Gastroesophageal sphincter (tissue), 4 donors: Measurements from ENCODE around the gene PI4K2B. TPM values are rescaled to one million over a fixed set of nuclear protein-coding genes. Genes with fewer than 3 reads are reported as not detected.
A peak's percentile ranks its signal among the peaks of the same experiment; 100 is the strongest.

Experiments used
- ATAC-seq: fragments of 150-250 bp; one replicate; pipeline ENCODE4 v1.9.1; 2016; ENCODE audit warnings: mild to moderate bottlenecking, moderate library complexity
- H3K27ac ChIP-seq, 4 donors: fragments of 200-600 bp; sonication (generic) in 3 of 4; 1 replicate in 3 of 4; 2 replicates in 1 of 4; pipeline ENCODE4 v1.5.1; 2016 to 2019
- H3K27me3 ChIP-seq: fragments of 200-600 bp; sonication (generic); one replicate; pipeline ENCODE4 v1.5.1; 2019
- H3K36me3 ChIP-seq, 2 donors: fragments of 200-600 bp; sonication (generic); one replicate each; pipeline ENCODE4 v1.5.1; 2019; ENCODE audit warnings: control low read depth in 1 of 2
- H3K4me1 ChIP-seq, 3 donors: fragments of 200-600 bp; sonication (generic); 1 replicate in 2 of 3; 2 replicates in 1 of 3; pipeline ENCODE4 v1.5.1; 2016 to 2019; ENCODE audit warnings: control low read depth in 2 of 3
- H3K4me3 ChIP-seq, 2 donors: fragments of 200-600 bp; sonication (generic); one replicate each; pipeline ENCODE4 v1.5.1; 2019; ENCODE audit warnings: mild to moderate bottlenecking in 1 of 2, moderate library complexity in 1 of 2
- H3K9me3 ChIP-seq, 3 donors: fragments of 200-600 bp; sonication (generic); one replicate each; pipeline ENCODE4 v1.5.1; 2017 to 2019; ENCODE audit warnings: control low read depth in 2 of 3
- CTCF ChIP-seq, 4 experiments: fragments of 200-600 bp in 2 of 4; fragments of 450-650 bp in 2 of 4; sonication (generic) in 1 of 4; IDR thresholded peaks; one replicate each; pipeline ENCODE4 v1.5.1; 2017 to 2019; ENCODE audit warnings: antibody characterized with exemption in 4 of 4, mild to moderate bottlenecking in 2 of 4, moderate library complexity in 2 of 4
- EP300 ChIP-seq: sonication (generic); formaldehyde crosslinking; IDR thresholded peaks from one replicate; pipeline ENCODE4 v1.6.1; 2017; ENCODE audit warnings: antibody characterized with exemption, mild to moderate bottlenecking
- POLR2A ChIP-seq, 2 donors: fragments of 450-650 bp; IDR thresholded peaks; one replicate each; pipeline ENCODE4 v1.6.1; 2017; ENCODE audit warnings: antibody characterized with exemption in 2 of 2, mild to moderate bottlenecking in 2 of 2, moderate library complexity in 1 of 2
- POLR2AphosphoS5 ChIP-seq: sonication (generic); formaldehyde crosslinking; IDR thresholded peaks from one replicate; pipeline ENCODE4 v1.6.1; 2017; ENCODE audit warnings: antibody characterized with exemption
- WGBS, 2 donors: methylation state at CpG; one replicate each; pipeline ENCODE4 v1.1.5; 2018; ENCODE audit warnings: low coverage in 1 of 2; 5-methylcytosine and 5-hydroxymethylcytosine counted together
- total RNA-seq, 4 donors: library from RNA; depleted of rRNA; stranded (reverse); fragments of >200 nt; gene quantifications; one replicate each; pipeline ENCODE4 v1.1.0, GENCODE V29; 2016

Gene PI4K2B
- total RNA-seq, 4 donors from 2014 or later: 10.6 to 18.2 (median 13.1) TPM

GRCh38 chr4:25308761-25309160, 74.9 kb downstream of the PI4K2B start:
- TF ChIP-seq POLR2A (IDR thresholded peaks at IDR 0.05): no peak
- no peak for TF ChIP-seq CTCF (IDR thresholded peaks at IDR 0.05)
- TF ChIP-seq EP300: no peak
- TF ChIP-seq POLR2AphosphoS5: no peak
- WGBS, 2 donors: 49 to 100% methylated on average over 2 to 6 of the region's 7 CpGs
- Histone ChIP-seq H3K4me1 (peaks cover 0 to 14% (median 5%) of the 10 kb centered on the region in 3 donors), H3K4me3 (no peak overlapping the region), H3K36me3 (no peaks in the 10 kb centered on the region), H3K27me3 (peaks cover 25% of the 10 kb centered on the region), H3K27ac (no peak overlapping the region), H3K9me3 (no peaks in the 10 kb centered on the region)
- ATAC-seq: no peak

GRCh38 chr4:25310066-25310802, 76.4 kb downstream of the PI4K2B start:
- Histone ChIP-seq H3K36me3 (peaks cover 0 to 11% of the 10 kb centered on the region in 2 donors), H3K4me1 (peaks cover 0 to 17% (median 5%) of the 10 kb centered on the region in 3 donors), H3K9me3 (no peaks in the 10 kb centered on the region), H3K4me3 (no peak overlapping the region), H3K27ac (no peak overlapping the region), H3K27me3 (peaks cover 25% of the 10 kb centered on the region)
- ATAC-seq: no peak
- TF ChIP-seq POLR2A (IDR thresholded peaks at IDR 0.05) (no peak), EP300 (no peak), CTCF (IDR thresholded peaks at IDR 0.05) (no peak), POLR2AphosphoS5 (no peak)
- WGBS, 2 donors: 46 to 92% methylated on average over 2 to 4 of the region's 4 CpGs

GRCh38 chr4:25310803-25311166, 77.0 kb downstream of the PI4K2B start:
- H3K27me3 ChIP-seq: peaks cover 25% of the 10 kb centered on the region
- no peak for ATAC-seq
- WGBS, 2 donors: 59 to 60% methylated on average over 1 of the region's 1 CpG
- H3K36me3 ChIP-seq: peaks cover 0 to 16% of the 10 kb centered on the region in 2 donors
- H3K27ac ChIP-seq: no peak overlapping the region
- no peak for TF ChIP-seq EP300
- TF ChIP-seq CTCF (IDR thresholded peaks at IDR 0.05): no peak
- no peak for TF ChIP-seq POLR2AphosphoS5
- no peak for TF ChIP-seq POLR2A (IDR thresholded peaks at IDR 0.05)
- peaks cover 0 to 17% (median 5%) of the 10 kb centered on the region in 3 donors for H3K4me1 ChIP-seq
- H3K9me3 ChIP-seq: no peaks in the 10 kb centered on the region
- no peak overlapping the region for H3K4me3 ChIP-seq

GRCh38 chr4:25312496-25313200, 78.8 kb downstream of the PI4K2B start, which contains the start of gene ZCCHC4:
TSS of gene ZCCHC4 (plus strand) at chr4:25312774. CDS start at chr4:25312810, 36 bp downstream.
- peaks cover 0 to 29% of the 10 kb centered on the region in 2 donors for H3K36me3 ChIP-seq
- H3K4me3 ChIP-seq: peak within 1 kb of the TSS; percentile 59 to 97
- TF ChIP-seq EP300: no peak
- peak; percentile 89 to 99 (median 93) for TF ChIP-seq CTCF (IDR thresholded peaks at IDR 0.05)
- TF ChIP-seq POLR2A (IDR thresholded peaks at IDR 0.05): peak; percentile 11 to 31
- TF ChIP-seq POLR2AphosphoS5: peak; percentile 53
- peak; percentile 97 for ATAC-seq
- H3K9me3 ChIP-seq: no peaks in the 10 kb centered on the region
- 0% methylated on average over 1 to 6 of the region's 40 CpGs for WGBS, 2 donors
- peaks cover 0 to 17% (median 5%) of the 10 kb centered on the region in 3 donors for H3K4me1 ChIP-seq
- peaks cover 9% of the 10 kb centered on the region for H3K27me3 ChIP-seq
- H3K27ac ChIP-seq: peak within 1 kb of the TSS; percentile 56 to 85 (median 74)
